H1 (cell line): Measurements from ENCODE around the gene ESPNL. TPM values are rescaled to one million over a fixed set of nuclear protein-coding genes. Genes with fewer than 3 reads are reported as not detected.
A peak's percentile ranks its signal among the peaks of the same experiment; 100 is the strongest.

Source experiments
- CTCF ChIA-PET: fragments of 300-600 bp; sonication (Branson Sonifier 250); formaldehyde crosslinking; loops from one replicate; lab custom pipeline; 2021; ENCODE audit not compliant: partially characterized antibody; lab: Charles Lee
- POLR2A ChIA-PET: fragments of 300-600 bp; sonication (Branson Sonifier 250); formaldehyde crosslinking; loops from one replicate; lab custom pipeline; 2021; ENCODE audit warnings: inconsistent platforms; ENCODE audit not compliant: partially characterized antibody; lab: Charles Lee
- DNase-seq, 2 experiments: peaks; one replicate each; pipeline versions ENCODE4 v3.0.0 to v3.0.0-alpha.2; 2010 to 2022; ENCODE audit warnings: low spot score in 2 of 2, low read depth in 1 of 2, mixed read lengths in 1 of 2
- FAIRE-seq: peaks from 2 replicates; lab custom pipeline; 2011; peaks lifted over from hg19 to GRCh38; lab: Jason Lieb, UNC
- H2AFZ ChIP-seq: 2 replicates; pipeline ENCODE4 v1.8.1; 2012; ENCODE audit warnings: low read length, inconsistent platforms
- H2AK5ac ChIP-seq: 2 replicates; pipeline ENCODE4 v1.6.1; 2013; ENCODE audit warnings: low read depth, low read length
- H2BK120ac ChIP-seq: replicated peaks from 2 replicates; pipeline ENCODE3; 2013; ENCODE audit warnings: low read depth, low read length, inconsistent platforms
- H2BK12ac ChIP-seq: 2 replicates; pipeline ENCODE4 v1.6.1; 2013; ENCODE audit warnings: low read depth, low read length
- H2BK15ac ChIP-seq: 2 replicates; pipeline ENCODE4 v1.6.1; 2013; ENCODE audit warnings: low read length
- H2BK20ac ChIP-seq: 2 replicates; pipeline ENCODE4 v1.6.1; 2013; ENCODE audit warnings: low read length
- H2BK5ac ChIP-seq: 2 replicates; pipeline ENCODE4 v1.6.1; 2013; ENCODE audit warnings: low read depth, low read length
- H3K14ac ChIP-seq: 2 replicates; pipeline ENCODE4 v1.6.1; 2013; ENCODE audit warnings: inconsistent platforms; ENCODE audit not compliant: insufficient read length
- H3K18ac ChIP-seq: 2 replicates; pipeline ENCODE4 v1.6.1; 2013; ENCODE audit warnings: low read length; ENCODE audit errors: extremely low read depth
- H3K23ac ChIP-seq: 2 replicates; pipeline ENCODE4 v1.6.1; 2013; ENCODE audit warnings: inconsistent platforms; ENCODE audit not compliant: insufficient read length
- H3K23me2 ChIP-seq: 2 replicates; pipeline ENCODE4 v1.6.1; 2013; ENCODE audit warnings: low read depth, low read length
- H3K27ac ChIP-seq: 2 replicates; pipeline ENCODE4 v1.6.1; 2011; ENCODE audit warnings: low read depth, low read length, inconsistent platforms
- H3K27me3 ChIP-seq, 4 experiments: replicated peaks in 1 of 4; 1 replicate in 1 of 4; 2 replicates in 3 of 4; pipeline versions ENCODE4 v1.6.1 to v1.8.1; 2011 to 2013; ENCODE audit warnings: low read length in 3 of 4, mild to moderate bottlenecking in 3 of 4, inconsistent platforms in 2 of 4, mixed read lengths in 2 of 4, moderate library complexity in 1 of 4; ENCODE audit not compliant: control insufficient read depth in 3 of 4, insufficient read depth in 3 of 4; ENCODE audit errors: extremely low read depth in 1 of 4
- H3K36me3 ChIP-seq, 4 experiments: 2 replicates each; pipeline versions ENCODE4 v1.6.1 to v1.8.1; 2011 to 2013; ENCODE audit warnings: mild to moderate bottlenecking in 4 of 4, low read length in 3 of 4, moderate library complexity in 2 of 4, control low read depth in 1 of 4, inconsistent platforms in 1 of 4; ENCODE audit not compliant: insufficient read depth in 4 of 4, control insufficient read depth in 2 of 4
- H3K4ac ChIP-seq: replicated peaks from 2 replicates; pipeline ENCODE3; 2013; ENCODE audit warnings: low read length, low read depth, mixed read lengths, inconsistent platforms; ENCODE audit not compliant: insufficient read length
- H3K4me1 ChIP-seq, 4 experiments: replicated peaks in 1 of 4; 1 replicate in 1 of 4; 2 replicates in 3 of 4; pipeline versions ENCODE4 v1.6.1 to v1.8.1; 2011 to 2013; ENCODE audit warnings: low read length in 3 of 4, inconsistent platforms in 2 of 4, mixed read lengths in 1 of 4; ENCODE audit not compliant: insufficient read depth in 4 of 4, control insufficient read depth in 3 of 4
- H3K4me2 ChIP-seq, 2 experiments: 2 replicates each; pipeline versions ENCODE4 v1.6.1 to v1.8.1; 2011 to 2013; ENCODE audit warnings: low read depth in 2 of 2, low read length in 2 of 2, control low read depth in 1 of 2, inconsistent platforms in 1 of 2, mild to moderate bottlenecking in 1 of 2; ENCODE audit not compliant: insufficient read depth in 1 of 2
- H3K4me3 ChIP-seq, 4 experiments: fragments of 200-600, 300-600 bp in 1 of 4; sonication (generic), shearing (Covaris generic), sonication (Bioruptor Twin) in 1 of 4; 2 replicates each; pipeline versions ENCODE4 v1.5.1 to v1.8.1; 2011 to 2016; ENCODE audit warnings: low read length in 4 of 4, low read depth in 3 of 4, control low read depth in 2 of 4, inconsistent platforms in 2 of 4, mild to moderate bottlenecking in 2 of 4, mixed read lengths in 1 of 4, moderate library complexity in 1 of 4; ENCODE audit not compliant: insufficient read depth in 2 of 4; ENCODE audit errors: extremely low read depth in 1 of 4
- H3K56ac ChIP-seq: replicated peaks from 2 replicates; pipeline ENCODE3; 2013; ENCODE audit warnings: low read depth, mild to moderate bottlenecking, mixed read lengths, low read length, inconsistent platforms; ENCODE audit not compliant: insufficient read length
- H3K79me1 ChIP-seq: 2 replicates; pipeline ENCODE4 v1.6.1; 2013; ENCODE audit warnings: low read depth, low read length, control low read depth
- H3K79me2 ChIP-seq, 2 experiments: 2 replicates each; pipeline versions ENCODE4 v1.6.1 to v1.8.1; 2012 to 2013; ENCODE audit warnings: low read length in 2 of 2, mild to moderate bottlenecking in 2 of 2, inconsistent platforms in 1 of 2; ENCODE audit not compliant: insufficient read depth in 2 of 2, control insufficient read depth in 1 of 2
- H3K9ac ChIP-seq, 4 experiments: replicated peaks in 1 of 4; 1 replicate in 1 of 4; 2 replicates in 3 of 4; pipeline versions ENCODE4 v1.6.1 to v1.8.1; 2011 to 2013; ENCODE audit warnings: low read depth in 3 of 4, low read length in 3 of 4, control low read depth in 2 of 4, mild to moderate bottlenecking in 2 of 4, moderate library complexity in 2 of 4, inconsistent platforms in 1 of 4; ENCODE audit errors: extremely low read depth in 1 of 4
- H3K9me3 ChIP-seq, 2 experiments: 2 replicates each; pipeline versions ENCODE4 v1.6.1 to v1.8.1; 2012 to 2013; ENCODE audit warnings: mild to moderate bottlenecking in 2 of 2, moderate library complexity in 2 of 2, control low read depth in 1 of 2, inconsistent platforms in 1 of 2, low read depth in 1 of 2, low read length in 1 of 2, mixed read lengths in 1 of 2; ENCODE audit not compliant: insufficient read depth in 2 of 2
- H4K20me1 ChIP-seq, 2 experiments: replicated peaks in 1 of 2; 2 replicates each; pipeline versions ENCODE3 to v1.8.1; 2011 to 2013; ENCODE audit warnings: inconsistent platforms in 2 of 2, low read length in 2 of 2, mild to moderate bottlenecking in 1 of 2; ENCODE audit not compliant: insufficient read depth in 2 of 2, control insufficient read depth in 1 of 2
- H4K5ac ChIP-seq: 2 replicates; pipeline ENCODE4 v1.6.1; 2013; ENCODE audit warnings: low read length, low read depth, mixed read lengths, inconsistent platforms; ENCODE audit not compliant: insufficient read length
- H4K8ac ChIP-seq: 2 replicates; pipeline ENCODE4 v1.8.0; 2013; ENCODE audit warnings: mild to moderate bottlenecking, moderate library complexity, low read length, inconsistent platforms; ENCODE audit not compliant: insufficient read depth; ENCODE audit errors: extremely low read depth
- H4K91ac ChIP-seq: replicated peaks from 2 replicates; pipeline ENCODE3; 2013; ENCODE audit warnings: low read length, mixed read lengths, inconsistent platforms; ENCODE audit not compliant: insufficient read length
- MAFK ChIP-seq: IDR thresholded peaks from 2 replicates; pipeline ENCODE4 v1.6.1; 2012; ENCODE audit warnings: low read depth, mild to moderate bottlenecking, improper control_type of control experiment, low read length
- RNF2 ChIP-seq: fragments of 200-900, 300-1000 bp; sonication (generic); IDR thresholded peaks from 2 replicates; pipeline ENCODE4 v1.7.1; 2016; ENCODE audit warnings: borderline replicate concordance, low read depth, mild to moderate bottlenecking, antibody characterized with exemption, low read length; ENCODE audit not compliant: poor library complexity, severe bottlenecking; ENCODE audit errors: missing control alignments
- ZNF274 ChIP-seq: IDR thresholded peaks from 2 replicates; pipeline ENCODE4 v1.7.0; 2012; ENCODE audit warnings: low read length, borderline replicate concordance; ENCODE audit errors: extremely low read depth
- WGBS, 2 experiments: shearing (Covaris generic) in 1 of 2; methylation state at CpG; one replicate each; pipeline versions ENCODE4 v1.1.6 to v1.1.7; 2013 to 2015; ENCODE audit warnings: low lambda C conversion rate in 2 of 2, mixed read lengths in 2 of 2, inconsistent platforms in 1 of 2, low coverage in 1 of 2, missing lambda C conversion rate in 1 of 2; ENCODE audit not compliant: insufficient replicate concordance in 2 of 2, insufficient coverage in 1 of 2, insufficient read length in 1 of 2; ENCODE audit errors: extremely low coverage in 1 of 2, missing lambda C conversion rate in 1 of 2; 5-methylcytosine and 5-hydroxymethylcytosine counted together
- polyA plus RNA-seq, 7 experiments: library from polyadenylated mRNA; depleted of rRNA in 3 of 7; stranded (reverse) in 5 of 7; unstranded in 2 of 7; fragments of >200 nt in 5 of 7; fragments of 200-250 nt in 2 of 7; gene quantifications; 1 replicate in 5 of 7; 2 replicates in 1 of 7; 4 replicates in 1 of 7; pipeline versions ENCODE4 v1.2.1 to v1.2.3, GENCODE V29; 2011 to 2013; ENCODE audit warnings: missing spikeins in 2 of 7, mixed read lengths in 2 of 7
- total RNA-seq: library from RNA; stranded (reverse); fragmentation: NEBNext Ultra II Directional; extraction: Animal tissue kit (Norgen Biotek cat#: 25700); gene quantifications from 2 replicates; pipeline ENCODE4 v1.2.1, GENCODE V29; 2021

The ESPNL gene
- total and polyA plus RNA-seq, 2 of the 8 experiments (the other 6 are each of a cell fraction or from before 2014, with no cell fraction given), result 0.68 to 1.3 TPM

DNA sequence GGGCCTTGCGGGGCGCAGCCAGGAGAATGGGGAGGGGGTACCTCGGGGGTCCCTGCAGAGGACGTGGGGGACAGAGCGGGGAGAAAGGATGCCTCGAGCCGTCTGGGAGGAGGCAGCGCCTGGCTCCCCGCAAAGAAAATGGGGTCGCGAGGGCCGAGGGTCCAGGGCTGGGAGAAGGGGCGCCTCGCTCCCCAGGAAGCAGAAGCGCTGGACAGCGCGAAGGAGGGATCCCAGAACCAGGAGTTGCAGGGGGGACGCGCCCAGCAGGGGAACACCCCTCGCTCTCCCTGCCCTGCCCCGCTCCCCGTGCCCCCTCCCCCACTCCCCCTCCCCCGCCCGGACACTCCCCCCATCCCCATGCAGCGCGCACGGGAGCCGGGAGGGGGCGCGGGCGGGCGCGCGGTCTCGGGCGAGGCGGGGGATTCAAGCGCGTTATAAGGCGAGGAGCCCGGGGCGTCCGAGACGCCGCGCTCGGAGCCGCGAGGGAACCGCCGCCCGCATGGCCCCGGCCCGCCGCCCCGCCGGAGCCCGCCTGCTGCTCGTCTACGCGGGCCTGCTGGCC lies 58.5 kb downstream of the ESPNL start, which contains the start of gene ERFE:
ERFE (plus strand) TSS at position 462 of the 562 bp plus-strand sequence; CDS start at position 500, 38 bp downstream.
- Histone ChIP-seq H3K18ac (peak within 1 kb of the TSS; percentile 78), H3K4me2 (peak within 1 kb of the TSS; percentile 73 to 81), H4K5ac (no peak within 1 kb of the TSS), H3K23ac (no peak within 1 kb of the TSS), H3K4ac (no peak within 1 kb of the TSS), H3K4me1 (peaks cover 0 to 21% (median 5%) of the 10 kb centered on the region in 4 experiments; a peak in 5 of 7 replicates), H4K20me1 (peaks cover 0 to 4% of the 10 kb centered on the region in 2 experiments), H2AFZ (peak within 1 kb of the TSS; percentile 84), H2AK5ac (no peak within 1 kb of the TSS), H4K91ac (peak within 1 kb of the TSS; percentile 25), H2BK5ac (peak within 1 kb of the TSS; percentile 5; the same call in 1 of the 2 replicates), H3K14ac (no peak within 1 kb of the TSS), H2BK15ac (0 out of 2 replicates have a peak within 1 kb of the TSS, but pooled peaks have one; percentile 29), H3K27me3 (peaks cover 16 to 55% (median 39%) of the 10 kb centered on the region in 4 experiments), H3K27ac (no peak within 1 kb of the TSS), H2BK12ac (no peak within 1 kb of the TSS), H3K23me2 (peaks cover 11% of the 10 kb centered on the region; the same call in 1 of the 2 replicates), H3K9me3 (no peaks in the 10 kb centered on the region), H3K36me3 (no peaks in the 10 kb centered on the region; a peak in 1 of 8 replicates), H3K79me1 (no peaks in the 10 kb centered on the region), H3K56ac (peak within 1 kb of the TSS; percentile 39), H3K79me2 (no peaks in the 10 kb centered on the region), H4K8ac (peak within 1 kb of the TSS; percentile 83), H3K4me3 (peak within 1 kb of the TSS; percentile 52 to 83 (median 59)), H3K9ac (peak within 1 kb of the TSS in 3 of 4 experiments; percentile 25 to 65 (median 50); a peak in 5 of 7 replicates), H2BK20ac (no peak within 1 kb of the TSS), H2BK120ac (no peak within 1 kb of the TSS)
- 5% methylated on average over 14 of the region's 61 CpGs; no CpG with 5 or more reads in 1 of the 2 experiments for WGBS, 2 experiments
- no peak for FAIRE-seq
- DNase-seq, result peak in 1 of 2 experiments; percentile 87
- CTCF ChIA-PET, result interaction anchor here (0.7 to 2.3 kb wide), 4 partner anchors 10 to 68 kb away, joined by 4 to 9 read pairs (median 4); no protein-coding TSS in a partner anchor
- POLR2A ChIA-PET, result no interaction called here
- no peak for TF ChIP-seq RNF2
- TF ChIP-seq ZNF274, result no peak
- TF ChIP-seq MAFK, result no peak
